Fibroblast of gingiva (primary cell): ENCODE results near the gene CDKN1C.

ENCODE experiments used
- DNase-seq: peaks from one replicate; pipeline ENCODE4 v3.0.0-alpha.2; 2011; ENCODE audit warnings: low read depth

CDKN1C gene

DNA sequence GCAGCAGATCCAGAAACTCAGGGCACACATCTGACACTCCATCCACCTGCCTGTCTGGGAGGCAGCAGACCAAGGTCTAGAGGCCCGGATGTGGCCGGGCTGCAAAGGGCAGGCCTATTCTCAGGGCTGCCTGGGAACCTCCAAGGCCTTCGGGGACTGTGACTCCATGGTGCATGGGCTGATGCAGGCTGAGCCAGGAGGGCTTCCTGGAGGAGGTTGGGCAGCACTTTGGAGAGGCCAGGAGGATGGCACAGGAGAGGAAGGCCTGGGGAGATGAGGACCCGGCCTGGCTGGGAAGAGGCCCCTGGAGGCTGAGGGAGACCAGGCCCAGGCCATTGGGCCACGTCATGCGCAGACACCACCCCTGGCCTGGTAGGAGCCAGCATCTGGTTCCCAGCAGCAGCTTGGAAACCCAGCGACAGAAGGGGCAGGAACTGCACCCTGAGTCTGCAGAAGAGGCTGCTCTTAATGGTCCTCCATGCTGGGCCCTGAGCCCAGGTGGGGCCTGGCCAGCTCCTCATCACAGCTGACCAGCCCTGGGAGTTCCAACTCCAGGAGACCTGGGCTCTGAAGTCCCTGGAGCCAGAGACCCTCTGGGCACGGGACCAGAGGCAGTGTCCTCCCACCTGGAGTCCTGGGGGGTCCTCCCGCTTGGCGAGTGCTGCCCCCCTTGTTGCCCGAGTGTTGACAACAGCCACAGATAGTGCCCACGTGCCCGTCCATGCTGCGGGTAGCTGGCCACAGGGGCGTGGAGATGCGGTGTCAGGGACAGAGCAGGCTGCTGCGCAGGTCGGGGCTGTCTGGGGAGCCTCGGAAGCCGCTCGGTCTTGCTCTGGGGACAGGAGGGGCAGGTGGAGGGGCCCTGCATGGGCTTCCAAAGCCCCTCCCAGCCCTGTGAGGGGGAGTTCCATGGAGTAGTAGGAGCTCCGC, 38.1 kb upstream of the CDKN1C start:
- DNase-seq = no peak

DNA sequence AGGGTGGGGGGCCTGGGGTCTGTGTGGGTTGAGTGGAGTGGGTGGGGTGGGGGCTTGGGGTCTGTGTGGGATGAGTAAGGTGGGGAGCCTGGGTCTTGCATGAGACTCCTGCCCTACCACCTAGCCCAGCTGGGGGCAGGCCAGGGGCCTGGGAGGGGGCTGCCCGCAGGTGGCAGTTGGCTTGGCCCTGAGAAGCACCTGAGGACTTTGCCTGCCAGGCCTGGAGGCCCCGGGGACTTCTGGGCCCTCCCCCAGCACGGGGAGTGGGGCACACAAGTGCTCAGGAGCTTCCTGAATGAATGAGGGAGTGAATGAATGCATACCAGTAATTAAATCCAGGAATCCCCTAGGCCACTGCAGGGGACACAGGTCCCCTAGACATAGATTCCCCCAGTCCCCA, 37.1 kb upstream of the CDKN1C start:
- no peak for DNase-seq

DNA sequence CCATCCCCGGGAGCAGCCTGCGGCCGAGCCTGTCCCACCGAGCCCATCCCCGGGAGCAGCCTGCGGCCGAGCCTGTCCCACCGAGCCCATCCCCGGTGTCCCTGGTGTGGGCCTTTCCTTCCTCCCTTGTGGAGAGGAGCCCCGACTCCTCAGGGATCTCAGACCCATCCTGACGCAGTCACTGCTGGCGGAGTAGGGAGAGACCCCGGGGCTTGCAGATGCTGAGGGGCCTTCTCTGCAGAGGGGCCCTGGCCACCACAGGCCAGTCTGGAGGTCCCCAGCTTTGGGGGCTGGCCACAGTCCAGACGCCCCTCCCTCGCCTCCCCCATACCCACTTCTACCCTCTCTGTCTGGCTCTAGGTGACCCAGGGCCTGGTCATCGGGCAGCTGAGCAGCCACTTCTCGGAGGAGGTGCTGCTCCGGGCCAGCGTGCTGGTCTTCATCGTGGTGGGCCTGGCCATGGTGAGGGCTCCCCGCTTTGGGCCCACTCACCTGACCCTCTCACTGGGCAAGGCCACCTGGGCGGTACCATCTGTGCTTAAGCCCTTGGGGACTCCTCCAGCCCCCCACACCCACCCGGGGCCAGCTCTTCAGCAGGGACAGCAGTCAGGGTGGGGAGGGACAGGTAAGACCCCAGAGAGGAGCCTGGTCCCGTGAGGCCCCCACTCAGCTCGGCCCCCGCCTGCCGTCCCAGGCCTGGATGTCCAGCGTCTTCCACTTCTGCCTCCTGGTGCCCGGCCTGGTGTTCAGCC, 36.3 kb upstream of the CDKN1C start:
- no peak for DNase-seq

DNA sequence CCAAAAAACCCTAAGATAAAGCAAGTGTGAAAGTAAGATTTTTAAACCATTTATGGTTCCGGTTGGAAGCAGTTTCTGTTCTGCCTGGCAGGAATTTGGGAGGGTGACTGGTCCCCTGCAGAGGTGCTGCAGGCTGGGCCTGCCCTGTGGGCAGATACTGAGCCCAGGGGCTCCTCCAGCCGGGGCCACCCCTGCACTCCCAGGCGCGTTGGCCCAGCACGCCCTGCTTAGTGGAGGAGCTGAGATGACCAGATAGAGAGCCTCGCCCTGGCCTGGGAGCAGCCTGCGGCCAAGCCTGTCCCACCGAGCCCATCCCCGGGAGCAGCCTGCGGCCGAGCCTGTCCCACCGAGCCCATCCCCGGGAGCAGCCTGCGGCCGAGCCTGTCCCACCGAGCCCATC, 35.7 kb upstream of the CDKN1C start:
- DNase-seq = no peak

DNA sequence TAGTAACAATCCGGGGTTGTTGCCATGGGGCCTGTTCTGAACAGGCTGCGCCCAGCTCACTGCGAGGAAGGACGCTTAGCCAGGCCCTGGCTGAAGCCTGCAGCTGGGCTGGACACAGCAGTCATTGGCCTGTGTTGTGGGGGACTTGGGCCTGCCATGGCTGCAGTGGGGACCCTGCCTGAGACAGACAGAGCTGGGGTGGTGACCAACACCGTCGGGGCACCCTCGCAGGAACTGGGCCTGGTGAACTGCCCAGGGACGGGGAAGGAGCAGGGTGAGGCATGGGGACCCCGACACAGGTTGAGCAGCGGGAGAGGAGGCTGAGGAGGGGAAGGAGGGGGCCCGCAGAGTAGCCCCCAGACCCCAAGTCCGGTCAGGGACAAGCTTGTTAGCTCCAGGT, 34.8 kb upstream of the CDKN1C start:
- DNase-seq = no peak

DNA sequence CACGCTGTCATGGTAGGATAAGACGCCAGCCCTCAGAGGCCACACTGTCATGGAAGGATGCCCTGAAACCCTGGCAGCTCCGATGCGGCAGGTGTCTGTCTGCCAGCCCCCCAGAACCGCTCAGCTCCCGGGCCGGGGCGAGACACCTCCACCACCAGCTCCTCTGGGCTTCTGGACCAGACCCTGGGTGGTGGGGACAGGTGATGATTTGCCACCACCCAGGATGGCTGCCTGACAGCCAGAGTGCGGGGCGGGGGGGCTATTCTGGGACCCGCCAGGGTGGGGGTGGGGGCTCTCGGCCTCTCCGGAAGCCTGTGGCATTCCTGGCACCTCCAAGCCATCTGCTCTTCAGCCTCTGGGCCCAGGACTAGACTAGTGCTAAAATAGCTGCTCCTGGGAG, 34.3 kb upstream of the CDKN1C start:
- no peak for DNase-seq

DNA sequence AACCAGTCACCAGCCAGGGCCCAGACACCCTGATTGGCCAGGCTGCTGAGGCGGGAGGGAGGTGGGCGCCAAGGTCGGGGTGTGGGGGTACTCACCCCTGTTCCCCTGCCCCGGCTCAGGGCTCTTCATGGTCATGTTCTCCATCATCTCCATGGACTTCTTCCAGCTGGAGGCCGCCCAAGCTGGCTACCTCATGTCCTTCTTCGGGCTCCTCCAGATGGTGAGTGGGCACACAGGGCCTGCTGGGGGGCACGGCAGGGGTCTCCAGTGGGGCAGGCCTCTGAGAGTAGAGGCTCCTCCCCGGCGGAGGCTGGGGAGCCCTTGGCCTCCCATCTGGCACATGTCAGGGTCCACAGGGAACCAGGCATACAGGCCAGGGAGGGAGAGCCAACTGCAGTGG, 33.6 kb upstream of the CDKN1C start:
- no peak for DNase-seq

DNA sequence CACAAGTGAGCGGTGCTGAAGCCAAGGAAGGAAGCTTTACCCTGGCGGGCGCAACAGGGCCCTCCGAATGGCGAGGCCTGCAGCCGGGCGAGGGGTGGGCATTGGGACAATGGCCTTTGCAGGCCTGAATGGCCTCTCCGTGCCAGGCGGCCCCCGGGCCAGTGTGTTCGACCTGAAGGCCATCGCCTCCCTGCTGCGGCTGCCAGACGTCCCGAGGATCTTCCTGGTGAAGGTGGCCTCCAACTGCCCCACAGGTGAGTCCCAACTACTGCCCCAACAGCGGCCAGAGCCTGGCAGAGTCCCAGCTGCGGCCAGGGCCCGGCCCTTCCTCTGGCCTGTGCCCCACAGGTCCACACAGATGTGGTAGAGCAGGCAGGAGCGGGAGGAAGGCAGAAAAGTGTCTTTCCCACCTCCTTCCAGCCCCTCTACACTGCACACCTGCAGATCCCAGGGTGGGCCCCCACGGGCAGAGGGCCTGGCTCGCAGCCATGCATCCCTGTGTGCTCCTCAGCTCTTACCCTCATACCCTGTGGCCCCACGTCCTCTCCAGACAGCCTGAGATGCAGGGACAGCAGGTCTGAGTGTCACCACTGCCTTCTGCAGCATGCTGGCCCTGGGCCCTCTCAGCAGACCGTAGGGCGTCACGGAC, 32.4 kb upstream of the CDKN1C start:
- no peak for DNase-seq

DNA sequence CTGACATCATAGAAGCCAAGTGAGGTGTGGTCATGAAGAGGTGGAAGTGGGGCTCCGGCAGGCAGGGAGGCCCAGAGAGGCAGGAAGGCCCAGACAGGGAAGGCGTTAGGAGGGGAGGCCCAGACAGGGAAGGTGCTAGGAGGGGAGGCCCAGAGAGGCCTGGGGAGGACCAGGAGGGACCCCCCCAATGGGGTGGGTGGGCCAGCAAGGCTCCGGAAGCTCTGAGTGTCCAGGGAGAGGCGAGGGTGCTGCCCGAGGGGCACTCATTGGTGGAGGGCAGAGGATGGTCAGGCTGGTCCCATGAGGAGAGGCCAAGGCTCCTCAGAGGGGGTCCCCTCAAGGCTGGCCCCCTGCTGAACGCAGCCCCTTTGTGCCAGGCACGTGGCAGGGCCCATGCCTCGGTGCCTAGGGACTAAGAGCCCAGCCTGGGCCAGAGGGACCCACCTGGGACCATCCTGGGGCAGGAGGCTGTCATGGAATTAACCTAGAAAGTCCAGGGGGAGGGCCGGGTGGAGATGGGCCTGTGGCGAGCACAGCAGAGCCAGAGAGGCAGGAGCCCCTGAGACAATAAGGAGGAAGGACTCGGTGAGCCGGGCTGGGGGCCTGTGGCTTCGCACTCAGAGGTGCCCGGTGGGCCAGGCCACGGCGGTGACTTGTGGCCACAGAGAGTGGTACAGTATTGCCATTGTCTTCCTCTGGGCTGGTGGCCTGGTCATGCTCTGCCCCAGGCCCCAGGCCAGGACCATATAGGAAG, 31.5 kb upstream of the CDKN1C start:
- no peak for DNase-seq

DNA sequence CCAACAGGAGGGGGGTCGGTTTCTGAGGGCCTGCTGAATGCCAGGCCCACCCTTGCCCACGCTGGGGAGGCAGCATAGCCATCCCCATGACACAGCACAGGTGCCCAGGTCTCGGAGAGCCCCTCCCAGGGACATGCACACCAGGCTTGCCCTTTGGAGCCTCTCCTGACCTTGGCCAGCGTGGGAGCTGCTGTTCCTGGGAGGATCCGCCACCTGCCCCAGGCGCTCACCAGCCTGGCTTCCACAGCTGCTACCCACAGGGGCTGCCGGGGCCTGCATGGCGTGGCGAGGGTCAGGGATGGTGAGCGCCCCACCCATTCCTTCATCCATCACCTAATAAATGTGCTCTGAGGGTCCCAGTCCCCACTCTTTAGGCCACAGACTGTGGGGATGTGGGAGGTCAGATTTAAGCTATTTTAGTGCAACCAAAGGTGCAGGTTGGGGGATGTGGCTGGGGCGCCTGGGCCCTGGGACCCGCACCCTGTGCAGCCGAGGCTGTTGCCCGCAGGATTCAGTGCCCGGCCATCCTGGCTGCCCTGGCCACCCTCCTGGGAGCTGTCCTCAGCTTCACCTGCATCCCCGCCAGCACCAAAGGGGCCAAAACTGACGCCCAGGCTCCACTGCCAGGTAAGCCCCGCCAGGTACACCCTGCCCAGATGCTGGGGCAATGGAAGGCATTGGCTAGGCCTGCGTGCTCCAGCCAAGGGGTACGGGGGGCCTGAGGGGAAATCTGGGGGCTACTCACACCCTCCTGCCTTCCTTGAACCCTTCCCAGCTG, 30.7 kb upstream of the CDKN1C start:
- DNase-seq = no peak

DNA sequence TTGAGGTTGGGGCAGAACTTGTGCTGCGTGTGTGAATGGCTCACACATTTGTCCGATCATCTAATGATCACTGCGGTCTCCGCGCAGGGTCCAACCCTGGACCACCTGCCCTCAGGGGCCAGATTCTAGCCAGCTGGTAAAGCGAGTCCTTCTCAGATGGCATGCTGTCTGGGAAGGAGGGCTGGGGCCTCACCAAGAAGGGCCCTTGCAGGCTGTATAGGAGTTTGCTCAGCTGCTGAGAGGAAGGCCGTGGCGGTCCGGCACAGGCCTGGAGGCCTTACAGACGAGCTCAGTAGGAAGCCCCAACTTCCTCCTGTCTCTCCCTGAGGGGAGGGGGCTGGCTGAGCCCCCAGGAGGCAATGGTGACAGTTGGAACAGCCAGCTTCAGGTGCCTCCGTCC, 29.9 kb upstream of the CDKN1C start:
- no peak for DNase-seq

DNA sequence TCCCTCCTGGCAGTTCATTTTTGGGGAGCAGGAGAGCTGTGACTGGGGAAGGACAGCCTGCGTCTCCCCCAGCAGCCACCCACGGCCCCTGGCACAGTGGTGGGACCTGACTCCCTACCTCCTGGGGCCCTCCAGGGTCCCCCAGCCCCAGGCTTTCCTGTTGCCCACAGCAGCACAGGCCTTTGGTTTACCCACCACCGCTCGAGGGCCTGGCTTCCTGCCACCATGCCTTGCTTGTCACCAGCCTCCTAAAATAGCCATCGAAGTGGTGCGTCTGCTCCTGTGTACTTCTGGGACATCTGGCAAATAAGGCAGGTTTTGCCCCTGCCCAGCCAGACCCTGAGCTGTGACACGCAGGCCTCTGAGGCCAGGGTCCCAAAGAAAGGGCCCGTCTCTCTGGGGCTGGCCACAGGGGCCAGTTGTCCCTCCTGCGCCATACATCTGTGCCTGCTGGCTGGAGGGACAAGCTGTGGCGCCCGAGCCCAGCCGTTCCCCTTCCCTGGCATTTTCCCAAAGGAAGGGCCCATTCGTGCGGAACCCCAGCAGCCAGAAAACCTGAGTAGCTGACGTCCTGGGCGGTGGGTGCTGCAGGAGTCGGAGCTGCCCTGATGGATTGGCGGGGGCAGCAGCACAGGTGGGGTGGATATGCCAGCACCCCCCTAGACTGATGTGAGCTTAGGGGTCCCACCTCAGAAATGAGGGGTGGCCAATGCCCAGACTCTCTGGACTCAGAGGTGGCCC, 29.1 kb upstream of the CDKN1C start:
- no peak for DNase-seq

DNA sequence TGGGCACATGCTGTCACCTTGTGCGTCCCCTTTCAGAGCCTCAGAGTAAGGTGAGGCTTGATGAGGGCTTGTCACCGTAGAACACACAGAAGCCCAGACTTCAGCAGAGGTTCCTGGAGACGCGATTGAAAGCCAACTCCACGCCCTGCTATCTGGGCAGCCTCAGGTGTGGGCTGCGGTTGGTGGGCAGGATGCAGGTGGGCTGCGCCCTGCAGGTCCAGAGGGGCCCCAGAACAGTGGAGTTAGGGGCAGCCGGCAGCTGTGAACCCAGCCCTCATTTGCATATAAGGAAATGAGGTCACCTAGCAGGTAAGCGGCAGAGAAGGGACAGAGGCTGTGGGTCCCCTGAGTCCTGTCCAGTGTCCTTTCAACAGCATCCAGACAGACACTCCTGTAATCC, 28.2 kb upstream of the CDKN1C start:
- no peak for DNase-seq

DNA sequence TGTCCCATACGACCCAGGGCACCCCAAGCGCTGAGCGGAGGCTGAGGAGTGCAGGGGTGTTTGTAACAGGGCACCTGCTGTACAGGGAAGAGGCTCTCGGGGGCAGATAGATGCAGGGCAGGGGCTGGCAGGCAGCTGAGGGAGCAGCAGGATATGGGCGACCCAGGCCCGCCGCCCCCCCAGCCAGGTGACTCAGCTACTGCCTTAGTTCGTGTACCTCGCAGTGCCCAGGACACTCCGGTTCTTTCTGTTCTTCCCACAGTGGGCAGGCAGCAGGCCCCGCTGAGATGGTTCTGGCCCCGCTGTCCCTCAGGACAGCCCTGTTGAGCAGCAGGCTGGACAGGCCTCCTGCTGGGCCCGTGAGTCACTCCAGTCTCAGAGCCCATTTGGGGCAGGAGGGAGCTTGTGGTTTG, 27.4 kb upstream of the CDKN1C start:
- DNase-seq = peak; percentile 32

DNA sequence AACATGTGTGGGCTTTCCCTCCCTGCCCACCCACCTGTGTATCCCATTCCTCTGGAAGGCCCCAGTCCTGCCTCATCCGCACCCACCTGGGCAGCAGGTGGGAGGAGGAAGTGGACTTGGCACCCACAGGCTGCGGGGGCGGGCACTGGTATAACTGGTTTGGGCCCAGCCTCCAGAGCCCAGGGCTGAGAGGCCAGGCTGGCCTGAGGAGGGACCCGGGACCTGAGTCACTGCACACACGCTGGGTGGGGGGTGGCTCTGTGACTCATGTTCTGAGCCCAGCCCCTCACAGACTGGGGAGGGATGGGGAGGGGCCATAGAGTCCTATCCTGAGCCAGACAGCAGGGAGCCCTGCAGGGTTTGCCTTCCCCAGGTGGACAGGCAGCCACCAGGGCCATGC, 26.9 kb upstream of the CDKN1C start:
- DNase-seq = peak; percentile 28

DNA sequence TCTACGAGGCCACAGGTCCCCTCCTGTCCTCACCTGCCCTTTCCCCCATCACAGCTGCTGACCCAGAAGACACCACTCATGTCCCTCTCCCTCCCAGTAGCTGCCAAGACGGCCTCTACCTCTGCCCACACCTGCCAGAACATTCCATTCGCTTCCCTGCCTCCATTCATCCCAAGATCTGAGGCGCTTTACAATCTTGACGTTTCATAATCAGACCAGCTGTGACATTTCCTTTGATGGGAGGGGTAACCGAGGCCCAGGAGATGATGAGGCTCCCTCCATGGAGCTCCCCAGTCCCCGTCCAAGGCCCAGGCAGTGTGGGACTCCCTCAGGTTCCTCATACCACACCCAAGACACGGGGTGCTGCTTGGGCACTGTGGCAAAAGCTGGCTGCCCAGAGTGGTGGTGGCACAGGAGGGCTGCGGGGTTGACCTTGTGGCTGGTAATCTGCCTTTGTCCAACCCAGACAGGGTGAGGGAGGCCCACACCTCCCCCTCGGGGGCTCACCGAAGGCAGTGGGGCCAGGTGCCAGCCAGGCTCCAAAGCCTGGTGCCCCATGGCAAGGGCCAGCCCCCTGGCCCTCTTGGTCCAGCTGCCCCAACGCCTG, 26.3 kb upstream of the CDKN1C start:
- DNase-seq = no peak

DNA sequence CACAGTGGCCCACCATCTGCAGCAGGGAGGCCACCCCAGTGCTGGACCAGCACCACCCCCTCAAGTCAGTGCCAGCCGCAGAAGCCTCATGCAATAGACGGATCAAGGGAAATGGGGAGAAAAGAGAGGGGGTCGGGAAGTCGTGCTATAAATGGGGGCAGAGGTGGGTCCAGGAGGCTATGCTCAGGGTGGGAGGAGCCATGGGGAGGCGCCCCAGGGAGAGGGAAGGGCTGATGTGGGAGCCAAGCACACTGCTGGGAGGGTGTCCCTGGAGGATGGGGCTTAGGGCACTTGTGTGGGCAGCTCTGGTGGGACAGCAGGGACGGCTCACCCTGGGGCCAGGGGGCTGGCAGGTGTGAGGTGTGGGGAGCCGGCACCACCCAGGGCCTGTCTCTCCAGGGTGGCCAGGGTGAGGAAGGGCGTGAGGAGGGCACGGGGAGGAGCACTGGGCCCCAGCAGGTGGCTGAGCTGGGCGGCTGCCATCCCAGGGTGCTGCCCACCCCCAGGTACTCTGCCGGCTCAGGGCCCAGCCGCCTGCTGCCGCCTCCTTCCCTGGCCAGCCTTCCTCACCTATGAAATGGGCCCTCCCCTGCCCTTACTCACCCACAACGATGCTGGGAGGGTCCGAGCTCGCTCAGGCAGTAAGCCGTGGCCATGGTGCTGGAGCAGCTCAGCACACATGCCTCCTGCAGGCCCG, 25.7 kb upstream of the CDKN1C start:
- no peak for DNase-seq

DNA sequence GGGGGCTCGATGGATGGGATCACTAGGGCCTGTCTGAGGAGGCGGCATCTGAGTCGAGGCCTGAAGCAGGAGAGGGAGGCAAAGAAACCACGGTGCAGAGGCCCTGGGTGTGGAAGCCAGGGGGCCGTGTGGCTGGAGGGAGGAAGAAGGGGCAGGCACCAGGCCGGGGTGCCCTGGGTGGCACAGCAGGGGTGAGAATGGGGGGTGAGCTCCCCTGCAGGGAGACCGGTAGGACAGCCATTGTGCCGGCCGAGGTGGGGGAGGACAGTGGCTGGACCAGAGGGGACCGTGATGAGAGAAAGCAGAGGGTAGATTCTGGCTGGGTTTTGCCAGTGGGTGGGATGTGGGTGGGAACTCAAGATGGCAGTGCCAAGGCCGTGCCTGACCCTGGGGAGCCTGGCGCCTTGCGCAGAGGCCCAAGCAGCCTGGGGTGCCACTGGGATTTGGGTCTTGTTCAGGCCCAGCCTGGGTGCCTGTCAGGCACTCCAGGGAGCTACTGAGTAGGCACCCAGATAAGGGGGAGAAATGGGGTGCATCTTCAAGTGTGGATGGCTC, 24.9 kb upstream of the CDKN1C start:
- DNase-seq = no peak
